ENCODE measurements around the gene CDT1.

The CDT1 gene

DNA sequence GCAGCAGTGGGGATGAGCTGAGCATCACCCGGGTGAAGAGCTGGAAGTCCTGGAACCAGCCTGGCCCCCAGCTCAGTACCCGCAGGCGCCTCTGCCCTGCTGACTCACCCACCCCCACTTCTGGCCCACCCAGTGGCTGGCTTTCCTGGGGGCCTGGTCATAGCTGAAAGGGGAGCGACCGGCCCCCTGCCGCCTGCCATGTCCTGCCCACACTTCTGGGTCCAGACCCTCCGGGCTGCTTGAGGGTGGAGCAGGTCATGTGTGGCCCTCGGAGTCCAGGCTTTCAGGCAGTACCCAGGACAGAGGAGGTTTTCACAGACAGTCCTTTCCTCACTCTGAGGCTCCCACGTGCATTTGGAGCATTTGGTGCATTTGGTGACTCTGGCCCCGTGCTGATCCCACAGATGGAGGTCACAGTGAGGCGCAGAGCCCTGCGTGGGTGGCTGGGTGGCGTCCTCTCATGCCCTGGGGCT is 11.5 kb upstream of the CDT1 start:
- ChIA-PET CTCF (interaction anchor here (1.2 to 1.8 kb wide), 2 partner anchors 11 to 21 kb away, joined by 8 read pairs; partner anchors contain the start of gene CDT1), POLR2A (interaction anchor here (0.6 to 0.9 kb wide), 2 partner anchors 11 to 22 kb away, joined by 3 read pairs; no protein-coding TSS in a partner anchor)
- H3K27ac ChIP-seq (ENCODE audit: insufficient read depth in 1 of 2, low read depth in 1 of 2, low read length in 2 of 2, poor library complexity in 1 of 2, severe bottlenecking in 2 of 2): peak overlapping the region; percentile 47 to 79
- peaks cover 15 to 82% (median 72%) of the 10 kb centered on the region in 4 experiments for H3K4me1 ChIP-seq (ENCODE audit: control extremely low read depth in 1 of 4, control insufficient read depth in 4 of 4, insufficient read depth in 4 of 4, low read length in 3 of 4)
- DNase-seq: peak in 1 of 3 donors; percentile 63
- H3K4me3 ChIP-seq (ENCODE audit: control insufficient read depth in 1 of 7, extremely low read depth in 1 of 7, insufficient read depth in 4 of 7, low read depth in 2 of 7, low read length in 6 of 7): peak overlapping the region in 4 of 7 experiments; percentile 51 to 79 (median 63)
- H3K9me3 ChIP-seq (ENCODE audit: control extremely low read depth in 1 of 5, control insufficient read depth in 4 of 5, insufficient read depth in 2 of 5, low read depth in 1 of 5, low read length in 4 of 5): no peaks in the 10 kb centered on the region
- WGBS (ENCODE audit: insufficient coverage): 39% methylated on average over 9 of the region's 13 CpGs
- no peaks in the 10 kb centered on the region for H3K27me3 ChIP-seq (replicated peaks in 2 of 5; ENCODE audit: control insufficient read depth in 4 of 5, insufficient read depth in 5 of 5, low read length in 4 of 5)
- peaks cover 0 to 4% (median 0%) of the 10 kb centered on the region in 4 experiments for H3K36me3 ChIP-seq (ENCODE audit: control insufficient read depth in 4 of 4, insufficient read depth in 4 of 4, low read length in 3 of 4)

DNA sequence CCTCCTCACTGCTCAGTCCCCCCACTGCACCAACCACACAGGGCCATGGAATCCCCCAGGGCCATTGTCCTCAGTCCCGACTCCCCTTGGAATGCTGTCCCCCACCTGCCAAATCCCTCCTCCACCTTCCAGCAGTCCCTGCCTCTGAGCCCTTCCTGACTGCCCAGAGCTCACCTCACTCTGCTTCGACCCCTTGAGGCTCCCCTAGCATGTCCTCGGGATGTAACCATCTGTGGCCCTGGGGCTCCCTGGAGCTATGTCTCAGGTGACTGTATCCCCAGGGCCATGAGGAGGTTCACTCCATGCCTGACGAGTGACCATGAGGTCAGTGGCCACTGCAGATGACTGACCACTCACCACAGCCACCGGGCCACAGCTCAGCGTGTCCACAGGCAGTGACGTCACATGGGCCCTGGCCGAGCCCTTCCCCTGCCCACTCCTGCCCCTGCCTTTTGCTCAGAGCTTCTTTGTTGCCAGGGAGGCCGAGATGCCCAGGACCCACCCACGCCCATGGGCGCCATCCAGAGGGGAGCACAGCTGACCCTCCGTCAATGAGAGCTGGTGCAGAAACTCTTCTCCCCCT is 10.8 kb upstream of the CDT1 start:
- peak overlapping the region in 4 of 7 experiments; percentile 51 to 79 (median 68) for H3K4me3 ChIP-seq (ENCODE audit: control insufficient read depth in 1 of 7, extremely low read depth in 1 of 7, insufficient read depth in 4 of 7, low read depth in 2 of 7, low read length in 6 of 7)
- peak overlapping the region; percentile 47 to 79 for H3K27ac ChIP-seq (ENCODE audit: insufficient read depth in 1 of 2, low read depth in 1 of 2, low read length in 2 of 2, poor library complexity in 1 of 2, severe bottlenecking in 2 of 2)
- WGBS (ENCODE audit: insufficient coverage): 74% methylated on average over 11 of the region's 12 CpGs
- no peaks in the 10 kb centered on the region for H3K27me3 ChIP-seq (replicated peaks in 2 of 5; ENCODE audit: control insufficient read depth in 4 of 5, insufficient read depth in 5 of 5, low read length in 4 of 5)
- ChIA-PET CTCF (interaction anchor here (1.2 to 1.8 kb wide), 2 partner anchors 11 to 21 kb away, joined by 8 read pairs; partner anchors contain the start of gene CDT1), POLR2A (interaction anchor here (0.6 to 1.8 kb wide), 5 partner anchors 8 to 22 kb away, joined by 3 to 5 read pairs (median 3); no protein-coding TSS in a partner anchor)
- H3K4me1 ChIP-seq (ENCODE audit: control extremely low read depth in 1 of 4, control insufficient read depth in 4 of 4, insufficient read depth in 4 of 4, low read length in 3 of 4): peaks cover 15 to 79% (median 70%) of the 10 kb centered on the region in 4 experiments
- H3K9me3 ChIP-seq (ENCODE audit: control extremely low read depth in 1 of 5, control insufficient read depth in 4 of 5, insufficient read depth in 2 of 5, low read depth in 1 of 5, low read length in 4 of 5): no peaks in the 10 kb centered on the region
- peaks cover 0 to 4% (median 0%) of the 10 kb centered on the region in 4 experiments for H3K36me3 ChIP-seq (ENCODE audit: control insufficient read depth in 4 of 4, insufficient read depth in 4 of 4, low read length in 3 of 4)
- no peak for DNase-seq

GRCh38 chr16:88793251-88793954 is 10.2 kb upstream of the CDT1 start:
- DNase-seq: peak in 2 of 3 donors; percentile 55 to 75
- H3K9me3 ChIP-seq (ENCODE audit: control extremely low read depth in 1 of 5, control insufficient read depth in 4 of 5, insufficient read depth in 2 of 5, low read depth in 1 of 5, low read length in 4 of 5): no peaks in the 10 kb centered on the region
- 12% methylated on average over 31 of the region's 35 CpGs for WGBS (ENCODE audit: insufficient coverage)
- ChIA-PET CTCF (interaction anchor here (1.0 to 1.8 kb wide), 4 partner anchors 10 to 46 kb away, joined by 3 to 8 read pairs (median 6); partner anchors contain the start of gene CDT1), POLR2A (interaction anchor here (0.7 to 1.8 kb wide), 5 partner anchors 8 to 17 kb away, joined by 3 to 5 read pairs (median 3); no protein-coding TSS in a partner anchor)
- no peaks in the 10 kb centered on the region for H3K27me3 ChIP-seq (replicated peaks in 2 of 5; ENCODE audit: control insufficient read depth in 4 of 5, insufficient read depth in 5 of 5, low read length in 4 of 5)
- H3K27ac ChIP-seq (ENCODE audit: insufficient read depth in 1 of 2, low read depth in 1 of 2, low read length in 2 of 2, poor library complexity in 1 of 2, severe bottlenecking in 2 of 2): peak overlapping the region; percentile 47 to 79
- H3K4me3 ChIP-seq (ENCODE audit: control insufficient read depth in 1 of 7, extremely low read depth in 1 of 7, insufficient read depth in 4 of 7, low read depth in 2 of 7, low read length in 6 of 7): peak overlapping the region in 5 of 7 experiments; percentile 51 to 79 (median 64)
- peaks cover 15 to 82% (median 70%) of the 10 kb centered on the region in 4 experiments for H3K4me1 ChIP-seq (ENCODE audit: control extremely low read depth in 1 of 4, control insufficient read depth in 4 of 4, insufficient read depth in 4 of 4, low read length in 3 of 4)
- H3K36me3 ChIP-seq (ENCODE audit: control insufficient read depth in 4 of 4, insufficient read depth in 4 of 4, low read length in 3 of 4): peaks cover 0 to 4% (median 0%) of the 10 kb centered on the region in 4 experiments

- CTCF ChIA-PET: interaction anchor here (0.8 to 1.0 kb wide), 4 partner anchors 9 to 22 kb away, joined by 3 to 4 read pairs (median 3); partner anchors contain the start of gene APRT
- no peaks in the 10 kb centered on the region for H3K27me3 ChIP-seq (replicated peaks in 2 of 5; ENCODE audit: control insufficient read depth in 4 of 5, insufficient read depth in 5 of 5, low read length in 4 of 5)
- H3K27ac ChIP-seq (ENCODE audit: insufficient read depth in 1 of 2, low read depth in 1 of 2, low read length in 2 of 2, poor library complexity in 1 of 2, severe bottlenecking in 2 of 2): no peak overlapping the region
- peaks cover 0 to 5% (median 2%) of the 10 kb centered on the region in 4 experiments for H3K36me3 ChIP-seq (ENCODE audit: control insufficient read depth in 4 of 4, insufficient read depth in 4 of 4, low read length in 3 of 4)
- POLR2A ChIA-PET: interaction anchor here (1.0 kb wide), 1 partner anchor 26 kb away, joined by 3 read pairs; no protein-coding TSS in a partner anchor
- 87% methylated on average over 4 of the region's 4 CpGs for WGBS (ENCODE audit: insufficient coverage)
- peaks cover 18 to 88% (median 75%) of the 10 kb centered on the region in 4 experiments for H3K4me1 ChIP-seq (ENCODE audit: control extremely low read depth in 1 of 4, control insufficient read depth in 4 of 4, insufficient read depth in 4 of 4, low read length in 3 of 4)
- no peaks in the 10 kb centered on the region for H3K9me3 ChIP-seq (ENCODE audit: control extremely low read depth in 1 of 5, control insufficient read depth in 4 of 5, insufficient read depth in 2 of 5, low read depth in 1 of 5, low read length in 4 of 5)
- DNase-seq: no peak
- H3K4me3 ChIP-seq (ENCODE audit: control insufficient read depth in 1 of 7, extremely low read depth in 1 of 7, insufficient read depth in 4 of 7, low read depth in 2 of 7, low read length in 6 of 7): no peak overlapping the region
These were observed 7.3 kb upstream of the CDT1 start for GRCh38 chr16:88796278-88796677.

GRCh38 chr16:88798073-88798472 is 5.5 kb upstream of the CDT1 start:
- ChIA-PET CTCF (interaction anchor here (1.8 kb wide), 1 partner anchor 11 kb away, joined by 6 read pairs; no protein-coding TSS in a partner anchor), POLR2A (interaction anchor here (2.3 to 2.6 kb wide), 2 partner anchors 11 to 18 kb away, joined by 9 to 24 read pairs; no protein-coding TSS in a partner anchor)
- Histone ChIP-seq H3K27ac (ENCODE audit: insufficient read depth in 1 of 2, low read depth in 1 of 2, low read length in 2 of 2, poor library complexity in 1 of 2, severe bottlenecking in 2 of 2) (no peak overlapping the region), H3K36me3 (ENCODE audit: control insufficient read depth in 4 of 4, insufficient read depth in 4 of 4, low read length in 3 of 4) (peaks cover 0 to 5% (median 0%) of the 10 kb centered on the region in 4 experiments), H3K27me3 (replicated peaks in 2 of 5; ENCODE audit: control insufficient read depth in 4 of 5, insufficient read depth in 5 of 5, low read length in 4 of 5) (no peaks in the 10 kb centered on the region), H3K4me1 (ENCODE audit: control extremely low read depth in 1 of 4, control insufficient read depth in 4 of 4, insufficient read depth in 4 of 4, low read length in 3 of 4) (peaks cover 18 to 86% (median 69%) of the 10 kb centered on the region in 4 experiments), H3K4me3 (ENCODE audit: control insufficient read depth in 1 of 7, extremely low read depth in 1 of 7, insufficient read depth in 4 of 7, low read depth in 2 of 7, low read length in 6 of 7) (no peak overlapping the region), H3K9me3 (ENCODE audit: control extremely low read depth in 1 of 5, control insufficient read depth in 4 of 5, insufficient read depth in 2 of 5, low read depth in 1 of 5, low read length in 4 of 5) (no peaks in the 10 kb centered on the region)
- 100% methylated on average over 4 of the region's 4 CpGs for WGBS (ENCODE audit: insufficient coverage)
- DNase-seq: no peak

DNA sequence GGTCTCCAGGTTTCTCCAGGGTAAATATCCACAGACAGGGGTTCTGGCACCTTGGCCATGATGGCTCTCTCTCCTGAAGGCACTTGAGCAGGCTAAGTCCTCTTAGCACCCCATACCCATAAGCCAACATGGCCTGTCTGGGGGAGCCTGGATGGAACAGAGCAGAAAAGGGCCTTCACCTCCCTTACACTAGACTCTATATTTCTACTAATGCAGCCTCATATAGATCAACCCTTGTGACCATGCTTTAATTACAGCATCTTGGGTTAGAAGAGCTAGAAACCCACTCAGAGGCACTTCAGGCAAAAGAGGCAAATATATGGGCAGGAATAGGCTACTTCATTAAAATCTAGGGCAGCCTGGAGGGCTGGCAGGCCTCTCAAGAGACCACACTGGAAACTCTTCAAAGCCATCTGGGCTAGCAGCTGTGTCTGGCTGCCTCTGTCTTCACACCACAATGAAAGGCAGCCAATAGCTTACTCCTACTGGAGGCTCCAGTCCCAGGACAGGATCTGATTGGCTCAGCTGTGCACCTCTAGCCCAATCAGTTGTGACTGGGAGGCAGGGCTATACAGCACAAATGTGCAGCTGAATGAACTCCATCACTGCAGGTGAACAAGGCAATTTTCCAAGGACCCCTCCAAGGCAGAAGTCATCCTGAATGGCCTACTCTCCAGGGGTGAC is 4.7 kb upstream of the CDT1 start:
- Histone ChIP-seq H3K27ac (ENCODE audit: insufficient read depth in 1 of 2, low read depth in 1 of 2, low read length in 2 of 2, poor library complexity in 1 of 2, severe bottlenecking in 2 of 2) (peak overlapping the region; percentile 71 to 78), H3K27me3 (replicated peaks in 2 of 5; ENCODE audit: control insufficient read depth in 4 of 5, insufficient read depth in 5 of 5, low read length in 4 of 5) (no peaks in the 10 kb centered on the region), H3K4me3 (ENCODE audit: control insufficient read depth in 1 of 7, extremely low read depth in 1 of 7, insufficient read depth in 4 of 7, low read depth in 2 of 7, low read length in 6 of 7) (peak overlapping the region in 1 of 7 experiments; percentile 28), H3K4me1 (ENCODE audit: control extremely low read depth in 1 of 4, control insufficient read depth in 4 of 4, insufficient read depth in 4 of 4, low read length in 3 of 4) (peaks cover 14 to 77% (median 60%) of the 10 kb centered on the region in 4 experiments), H3K36me3 (ENCODE audit: control insufficient read depth in 4 of 4, insufficient read depth in 4 of 4, low read length in 3 of 4) (peaks cover 0 to 5% (median 0%) of the 10 kb centered on the region in 4 experiments), H3K9me3 (ENCODE audit: control extremely low read depth in 1 of 5, control insufficient read depth in 4 of 5, insufficient read depth in 2 of 5, low read depth in 1 of 5, low read length in 4 of 5) (no peaks in the 10 kb centered on the region)
- ChIA-PET CTCF (interaction anchor here (1.2 to 3.0 kb wide), 8 partner anchors 10 to 98 kb away, joined by 3 to 15 read pairs (median 5); no protein-coding TSS in a partner anchor), POLR2A (interaction anchor here (0.9 to 2.6 kb wide), 4 partner anchors 12 to 18 kb away, joined by 4 to 24 read pairs (median 10); partner anchors contain the start of gene APRT)
- DNase-seq: peak in 2 of 3 donors; percentile 65 to 71

Measured in common myeloid progenitor, CD34-positive (primary cell).